ENCODE data around the gene TBC1D1. TPM values are rescaled to one million over a fixed set of nuclear protein-coding genes. Genes with fewer than 3 reads are reported as not detected.

The TBC1D1 gene
- total RNA-seq, 3 donors from 2014 or later (not counting 1 experiment from before 2014, with no cell fraction given): 59.2 to 78.6 (median 68.5) TPM

- no peaks in the 10 kb centered on the region for H3K4me1 ChIP-seq (ENCODE audit: control insufficient read depth, insufficient read depth, low read length)
- intact Hi-C loops (cut with micrococcal nuclease): no loop called here
- Mint-ChIP-seq H3K4me3 (no peak overlapping the region), H3K9me3 (no peaks in the 10 kb centered on the region), H3K27me3 (ENCODE audit: low read depth in 2 of 2) (no peaks in the 10 kb centered on the region), H3K36me3 (peaks cover 9% of the 10 kb centered on the region), H3K27ac (no peak overlapping the region), H3K4me1 (no peaks in the 10 kb centered on the region)
- ATAC-seq (no peak), DNase-seq (no peak)
- H3K36me3 ChIP-seq (ENCODE audit: control insufficient read depth, insufficient read depth, low read length): peaks cover 51% of the 10 kb centered on the region
- H3K27ac ChIP-seq (ENCODE audit: low read length): no peak overlapping the region
- H3K27me3 ChIP-seq (ENCODE audit: control insufficient read depth, insufficient read depth, low read length): no peaks in the 10 kb centered on the region
- no CpG with 5 or more reads among the region's 1 CpG for WGBS (ENCODE audit: insufficient coverage)
- TF ChIP-seq CTCF (IDR thresholded peaks at IDR 0.05): no peak
- no peak overlapping the region for H3K4me3 ChIP-seq (ENCODE audit: low read length)
- no peaks in the 10 kb centered on the region for H3K9me3 ChIP-seq (ENCODE audit: control insufficient read depth, insufficient read depth, low read length)
Observed at GRCh38 chr4:37860266-37860665, 30.6 kb upstream of the TBC1D1 start.

GRCh38 chr4:37862961-37863360, 27.9 kb upstream of the TBC1D1 start:
- Mint-ChIP-seq H3K36me3 (peaks cover 14% of the 10 kb centered on the region), H3K27ac (no peak overlapping the region), H3K4me3 (no peak overlapping the region), H3K27me3 (ENCODE audit: low read depth in 2 of 2) (no peaks in the 10 kb centered on the region), H3K9me3 (no peaks in the 10 kb centered on the region), H3K4me1 (no peaks in the 10 kb centered on the region)
- DNase-seq (no peak), ATAC-seq (no peak)
- 100% methylated on average over 2 of the region's 4 CpGs for WGBS (ENCODE audit: insufficient coverage)
- Histone ChIP-seq H3K36me3 (ENCODE audit: control insufficient read depth, insufficient read depth, low read length) (peaks cover 41% of the 10 kb centered on the region), H3K4me3 (ENCODE audit: low read length) (no peak overlapping the region), H3K4me1 (ENCODE audit: control insufficient read depth, insufficient read depth, low read length) (no peaks in the 10 kb centered on the region), H3K27me3 (ENCODE audit: control insufficient read depth, insufficient read depth, low read length) (no peaks in the 10 kb centered on the region), H3K9me3 (ENCODE audit: control insufficient read depth, insufficient read depth, low read length) (no peaks in the 10 kb centered on the region), H3K27ac (ENCODE audit: low read length) (no peak overlapping the region)
- TF ChIP-seq CTCF (IDR thresholded peaks at IDR 0.05): no peak
- intact Hi-C loops (cut with micrococcal nuclease): no loop called here

- Histone ChIP-seq H3K36me3 (ENCODE audit: control insufficient read depth, insufficient read depth, low read length) (peaks cover 31% of the 10 kb centered on the region), H3K4me3 (ENCODE audit: low read length) (no peak overlapping the region), H3K27me3 (ENCODE audit: control insufficient read depth, insufficient read depth, low read length) (no peaks in the 10 kb centered on the region), H3K27ac (ENCODE audit: low read length) (no peak overlapping the region), H3K9me3 (ENCODE audit: control insufficient read depth, insufficient read depth, low read length) (no peaks in the 10 kb centered on the region), H3K4me1 (ENCODE audit: control insufficient read depth, insufficient read depth, low read length) (no peaks in the 10 kb centered on the region)
- Mint-ChIP-seq H3K4me1 (no peaks in the 10 kb centered on the region), H3K9me3 (no peaks in the 10 kb centered on the region), H3K27me3 (ENCODE audit: low read depth in 2 of 2) (no peaks in the 10 kb centered on the region), H3K36me3 (peaks cover 10% of the 10 kb centered on the region), H3K4me3 (no peak overlapping the region), H3K27ac (no peak overlapping the region)
- no peak for ATAC-seq
- 52% methylated on average over 4 of the region's 4 CpGs for WGBS (ENCODE audit: insufficient coverage)
- no peak for DNase-seq
- no peak for TF ChIP-seq CTCF (IDR thresholded peaks at IDR 0.05)
- intact Hi-C loops (cut with micrococcal nuclease): no loop called here
Observed at GRCh38 chr4:37864786-37865185, 26.1 kb upstream of the TBC1D1 start.

- H3K4me3 ChIP-seq (ENCODE audit: low read length): no peak overlapping the region
- no peak for TF ChIP-seq CTCF (IDR thresholded peaks at IDR 0.05)
- Mint-ChIP-seq H3K4me1 (no peaks in the 10 kb centered on the region), H3K4me3 (no peak overlapping the region), H3K27me3 (ENCODE audit: low read depth in 2 of 2) (no peaks in the 10 kb centered on the region), H3K9me3 (no peaks in the 10 kb centered on the region), H3K36me3 (peaks cover 10% of the 10 kb centered on the region), H3K27ac (no peak overlapping the region)
- H3K36me3 ChIP-seq (ENCODE audit: control insufficient read depth, insufficient read depth, low read length): peaks cover 28% of the 10 kb centered on the region
- intact Hi-C loops (cut with micrococcal nuclease): no loop called here
- no peaks in the 10 kb centered on the region for H3K9me3 ChIP-seq (ENCODE audit: control insufficient read depth, insufficient read depth, low read length)
- no peak overlapping the region for H3K27ac ChIP-seq (ENCODE audit: low read length)
- ATAC-seq (no peak), DNase-seq (no peak)
- no peaks in the 10 kb centered on the region for H3K4me1 ChIP-seq (ENCODE audit: control insufficient read depth, insufficient read depth, low read length)
- no peaks in the 10 kb centered on the region for H3K27me3 ChIP-seq (ENCODE audit: control insufficient read depth, insufficient read depth, low read length)
- WGBS (ENCODE audit: insufficient coverage): 92% methylated on average over 3 of the region's 3 CpGs
Observed at GRCh38 chr4:37865450-37865849, 25.4 kb upstream of the TBC1D1 start.
